DND-41 (cell line): ENCODE measurements around the gene TMEM164.

ENCODE experiments used
- CTCF ChIP-seq: IDR thresholded peaks from 2 replicates; pipeline ENCODE4 v1.5.1; 2012; ENCODE audit warnings: borderline replicate concordance, low read length, moderate library complexity, mild to moderate bottlenecking; ENCODE audit not compliant: poor library complexity, severe bottlenecking; ENCODE audit errors: extremely low read depth
- EZH2 ChIP-seq: IDR thresholded peaks from 3 replicates; pipeline ENCODE4 v1.6.1; 2012; ENCODE audit warnings: borderline replicate concordance, low read depth, mild to moderate bottlenecking, moderate library complexity, low read length, inconsistent platforms; ENCODE audit not compliant: severe bottlenecking

- peak; percentile 70 for TF ChIP-seq CTCF
- no peak for TF ChIP-seq EZH2
Observed at GRCh38 chrX:110146521-110146920, 143.6 kb downstream of the TMEM164 start.
